Dedifferentiated amniotic fluid mesenchymal stem cell (primary cell): Measurements from ENCODE around the gene SMTNL1.

Source experiments
- DNase-seq: peaks from one replicate; pipeline ENCODE4 v3.0.0-alpha.2; 2016; ENCODE audit errors: extremely low spot score

SMTNL1 gene, protein sequence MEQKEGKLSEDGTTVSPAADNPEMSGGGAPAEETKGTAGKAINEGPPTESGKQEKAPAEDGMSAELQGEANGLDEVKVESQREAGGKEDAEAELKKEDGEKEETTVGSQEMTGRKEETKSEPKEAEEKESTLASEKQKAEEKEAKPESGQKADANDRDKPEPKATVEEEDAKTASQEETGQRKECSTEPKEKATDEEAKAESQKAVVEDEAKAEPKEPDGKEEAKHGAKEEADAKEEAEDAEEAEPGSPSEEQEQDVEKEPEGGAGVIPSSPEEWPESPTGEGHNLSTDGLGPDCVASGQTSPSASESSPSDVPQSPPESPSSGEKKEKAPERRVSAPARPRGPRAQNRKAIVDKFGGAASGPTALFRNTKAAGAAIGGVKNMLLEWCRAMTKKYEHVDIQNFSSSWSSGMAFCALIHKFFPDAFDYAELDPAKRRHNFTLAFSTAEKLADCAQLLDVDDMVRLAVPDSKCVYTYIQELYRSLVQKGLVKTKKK

DNA sequence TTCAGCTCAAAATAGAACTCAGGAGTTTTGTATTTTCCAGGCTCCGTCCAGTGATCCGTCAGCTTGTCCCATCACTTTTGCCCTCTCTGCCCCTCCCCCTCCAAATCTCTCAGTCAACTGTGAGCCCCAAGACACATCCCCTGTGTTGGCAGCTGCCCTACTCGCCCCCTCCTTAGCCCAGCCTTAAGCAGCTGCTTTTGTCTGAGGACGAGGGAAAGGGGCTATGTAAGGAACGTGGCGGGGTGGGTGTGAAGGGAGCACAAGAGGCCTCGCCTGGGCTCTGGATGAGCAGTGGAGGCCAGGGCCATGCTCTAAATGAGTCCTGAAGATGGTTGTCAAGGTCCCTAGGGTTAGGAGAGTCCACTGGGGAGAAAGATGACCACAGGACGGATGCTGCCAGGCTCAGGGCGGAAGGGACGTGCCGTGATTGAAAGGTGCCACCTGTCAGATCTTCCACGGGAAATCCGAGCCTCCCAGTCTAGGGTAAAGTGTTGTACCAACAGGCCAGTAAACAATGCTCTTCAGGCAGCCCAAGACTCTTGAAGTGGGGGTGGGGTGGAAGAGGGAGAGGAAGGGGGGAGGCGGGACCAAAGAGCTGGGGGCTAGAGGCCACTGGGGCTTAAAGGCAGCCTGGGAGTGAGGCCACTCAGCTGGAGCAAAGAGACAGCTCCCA is at the start of gene SMTNL1:
SMTNL1 (plus strand) TSS at position 649 of the 673 bp plus-strand sequence. CDS start 5,048 bp downstream, outside the sequence.
- no peak for DNase-seq

DNA sequence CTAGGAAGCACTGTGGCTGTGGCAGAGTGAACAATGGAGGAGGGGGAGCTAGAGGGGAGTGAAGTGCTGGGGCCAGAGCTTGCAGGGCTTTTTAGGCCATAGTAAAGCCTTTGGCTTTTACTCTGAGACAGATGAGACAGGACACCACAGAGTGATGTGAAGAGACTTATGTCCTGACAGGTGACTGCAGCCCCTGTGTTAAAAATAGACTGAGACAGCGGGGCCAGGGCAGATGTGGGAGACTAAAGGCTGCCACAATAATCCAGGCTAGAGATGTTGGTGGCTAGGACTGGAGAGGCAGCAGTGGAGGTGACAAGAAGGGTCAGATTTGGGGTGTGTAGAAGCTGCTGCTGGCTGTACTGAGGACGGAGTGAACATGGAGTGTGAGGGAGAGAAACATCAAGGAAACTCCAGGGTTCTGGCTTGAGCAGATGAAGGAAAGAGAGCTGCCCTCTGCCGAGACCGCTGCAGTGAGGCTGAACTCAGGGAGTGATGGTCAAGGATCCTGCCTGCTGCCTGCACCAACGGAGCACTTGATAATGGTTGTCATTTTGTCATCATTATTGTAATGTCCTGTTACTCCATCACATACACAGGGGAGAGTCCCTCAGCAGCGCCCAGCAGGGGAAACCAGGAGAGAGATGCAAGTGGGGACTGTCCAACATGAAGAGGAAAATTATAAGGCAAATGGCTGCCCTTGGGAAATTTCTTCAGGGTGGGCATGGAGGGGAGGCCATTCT is 49.3 kb upstream of the SMTNL1 start:
- no peak for DNase-seq

DNA sequence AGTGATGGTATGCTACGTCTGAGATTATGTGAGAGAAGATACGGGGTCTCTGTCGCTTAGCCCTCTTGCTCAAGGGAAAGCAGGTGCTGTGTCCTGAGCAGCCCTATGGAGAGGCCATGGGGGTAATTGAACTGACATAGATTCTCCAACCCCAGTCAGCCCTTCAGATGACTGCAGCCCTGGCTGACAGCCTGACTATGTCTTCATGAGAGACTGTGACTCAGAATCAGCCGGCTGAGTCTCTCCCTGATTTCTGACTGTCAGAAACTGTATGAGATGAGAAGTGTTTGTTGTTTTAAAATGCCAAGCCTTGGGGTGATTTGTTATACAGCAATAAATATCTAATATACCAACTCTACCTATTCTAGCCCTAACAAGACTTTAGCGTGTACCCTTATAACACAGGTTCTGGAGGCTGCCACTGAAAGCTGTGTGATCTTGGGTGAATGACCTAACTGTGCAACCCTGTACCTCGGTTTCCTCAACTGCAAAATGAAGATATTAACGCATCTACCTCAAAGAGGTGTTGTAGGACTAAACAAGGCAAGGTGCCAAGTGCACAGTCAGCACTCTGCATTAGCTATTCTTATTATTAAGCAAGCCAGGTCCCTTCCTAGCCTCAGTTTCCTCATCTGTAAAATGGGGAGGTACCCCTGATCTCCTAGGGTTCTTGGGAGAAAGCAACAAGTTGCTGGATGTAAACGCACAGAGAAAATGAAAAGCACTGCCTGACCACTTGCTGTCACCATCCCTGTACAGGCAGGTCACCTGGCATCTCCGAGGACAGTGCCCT is 46.7 kb upstream of the SMTNL1 start:
- no peak for DNase-seq

DNA sequence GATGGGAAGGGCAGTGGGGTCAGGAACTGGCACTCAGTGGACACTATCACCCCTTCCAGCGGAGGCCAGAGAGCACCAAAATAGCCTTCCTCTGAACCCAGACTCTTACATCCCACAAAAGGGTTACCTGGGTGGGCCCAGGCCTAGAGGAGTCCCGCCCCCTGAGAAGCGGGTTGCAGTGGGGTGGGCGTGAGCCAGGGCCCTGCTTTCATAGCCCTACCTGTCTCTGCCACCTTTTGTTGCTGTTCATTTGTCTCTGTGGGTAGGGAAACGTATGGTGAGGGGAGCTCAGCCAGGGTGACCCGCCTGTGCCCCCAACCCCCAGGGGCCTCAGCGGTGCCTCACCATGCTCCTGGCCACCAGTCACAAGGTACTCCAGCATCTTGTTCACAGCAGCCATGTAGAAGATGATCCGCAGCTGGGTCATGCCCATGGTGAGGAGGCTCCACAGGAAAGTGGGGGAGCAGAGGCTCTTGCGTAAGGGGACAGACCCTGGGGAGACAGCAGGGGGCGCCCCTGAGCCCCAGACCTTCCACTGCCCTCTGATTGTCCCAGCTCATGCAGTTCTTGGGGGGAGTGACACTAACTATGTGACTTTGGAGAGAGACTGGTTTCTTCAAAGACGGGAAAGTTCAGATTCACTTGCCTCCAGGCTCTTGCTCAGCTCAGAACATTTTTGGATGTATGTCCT is 45.9 kb upstream of the SMTNL1 start:
- no peak for DNase-seq

DNA sequence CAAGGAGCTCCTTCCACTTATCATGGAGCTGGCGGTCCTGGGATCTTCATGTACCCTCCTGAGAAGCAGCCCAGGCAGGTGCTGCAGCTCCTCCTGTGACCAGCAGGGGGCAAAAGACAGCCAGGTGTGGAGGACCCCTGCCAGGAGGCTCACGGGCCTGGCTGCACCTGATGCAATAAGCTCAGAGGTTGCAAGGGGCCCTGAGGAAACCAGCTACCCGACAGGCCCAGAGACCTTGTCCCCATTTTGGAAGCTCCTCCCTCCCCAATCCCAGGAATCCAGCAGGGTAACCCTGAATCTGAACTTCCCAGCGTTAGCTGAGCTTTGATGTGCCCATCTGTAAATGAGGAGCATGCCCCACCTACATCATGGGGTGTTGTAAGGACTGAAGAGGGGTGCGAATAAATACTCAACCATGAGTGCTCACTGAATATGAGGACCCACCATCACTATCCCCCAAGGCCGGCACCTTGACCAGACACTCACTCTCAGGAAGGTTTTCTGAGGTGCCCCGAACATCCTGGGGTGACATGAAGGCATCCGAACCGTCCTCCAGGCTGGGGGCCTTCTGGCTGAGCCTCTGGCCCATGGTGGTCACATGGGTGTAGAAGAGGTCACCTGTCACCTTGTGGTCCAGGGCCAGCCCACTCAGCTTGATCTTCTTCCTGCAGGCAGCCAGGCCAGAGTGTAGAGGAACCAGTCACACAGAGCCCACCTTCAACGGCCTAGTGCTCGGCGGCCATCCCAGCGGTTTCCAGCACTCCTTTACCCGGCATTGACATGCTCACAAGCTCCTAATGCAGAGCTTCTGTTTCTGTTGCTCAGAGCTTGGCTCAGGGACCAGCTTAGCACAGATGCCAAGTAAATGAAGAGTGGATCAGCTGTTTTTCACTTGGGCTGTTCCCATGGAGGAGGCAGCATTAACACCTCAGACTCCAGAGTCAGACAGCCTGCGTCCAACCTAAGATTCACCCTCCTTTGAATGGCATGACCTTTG is 43.6 kb upstream of the SMTNL1 start:
- DNase-seq: no peak

DNA sequence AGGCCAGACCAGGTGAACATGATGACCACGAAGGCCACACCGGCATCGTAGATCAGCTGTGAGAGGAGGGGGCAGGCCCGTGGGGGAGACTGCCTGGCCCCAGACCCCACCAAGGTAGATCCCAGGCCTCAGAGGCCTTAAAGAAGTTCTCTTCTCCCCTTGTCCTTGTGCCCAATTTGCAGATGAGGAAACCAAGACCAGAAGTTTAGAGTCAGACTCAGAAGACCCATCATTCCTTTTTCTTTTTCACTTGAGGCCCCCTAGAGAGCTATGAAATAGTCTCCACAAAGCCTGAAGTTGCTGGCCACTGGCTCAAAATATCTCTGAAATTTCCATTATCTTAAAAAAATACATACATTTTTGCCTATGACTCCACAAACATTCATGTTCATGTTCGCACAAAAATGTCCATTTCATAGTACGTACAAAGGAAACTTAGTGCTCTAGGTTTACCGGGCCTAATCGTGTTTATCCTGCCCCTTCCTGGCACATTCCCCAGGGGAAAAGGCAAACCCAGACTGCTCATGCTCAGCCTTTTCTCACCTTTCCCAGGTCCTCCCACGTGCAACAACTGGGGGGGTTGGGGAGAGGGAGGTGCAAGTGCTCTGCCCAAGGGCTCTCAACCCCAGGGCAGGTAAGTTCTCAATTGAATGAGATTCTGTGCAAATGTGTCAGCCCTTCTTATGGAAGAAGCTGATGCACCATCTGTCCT is 41.1 kb upstream of the SMTNL1 start:
- no peak for DNase-seq

DNA sequence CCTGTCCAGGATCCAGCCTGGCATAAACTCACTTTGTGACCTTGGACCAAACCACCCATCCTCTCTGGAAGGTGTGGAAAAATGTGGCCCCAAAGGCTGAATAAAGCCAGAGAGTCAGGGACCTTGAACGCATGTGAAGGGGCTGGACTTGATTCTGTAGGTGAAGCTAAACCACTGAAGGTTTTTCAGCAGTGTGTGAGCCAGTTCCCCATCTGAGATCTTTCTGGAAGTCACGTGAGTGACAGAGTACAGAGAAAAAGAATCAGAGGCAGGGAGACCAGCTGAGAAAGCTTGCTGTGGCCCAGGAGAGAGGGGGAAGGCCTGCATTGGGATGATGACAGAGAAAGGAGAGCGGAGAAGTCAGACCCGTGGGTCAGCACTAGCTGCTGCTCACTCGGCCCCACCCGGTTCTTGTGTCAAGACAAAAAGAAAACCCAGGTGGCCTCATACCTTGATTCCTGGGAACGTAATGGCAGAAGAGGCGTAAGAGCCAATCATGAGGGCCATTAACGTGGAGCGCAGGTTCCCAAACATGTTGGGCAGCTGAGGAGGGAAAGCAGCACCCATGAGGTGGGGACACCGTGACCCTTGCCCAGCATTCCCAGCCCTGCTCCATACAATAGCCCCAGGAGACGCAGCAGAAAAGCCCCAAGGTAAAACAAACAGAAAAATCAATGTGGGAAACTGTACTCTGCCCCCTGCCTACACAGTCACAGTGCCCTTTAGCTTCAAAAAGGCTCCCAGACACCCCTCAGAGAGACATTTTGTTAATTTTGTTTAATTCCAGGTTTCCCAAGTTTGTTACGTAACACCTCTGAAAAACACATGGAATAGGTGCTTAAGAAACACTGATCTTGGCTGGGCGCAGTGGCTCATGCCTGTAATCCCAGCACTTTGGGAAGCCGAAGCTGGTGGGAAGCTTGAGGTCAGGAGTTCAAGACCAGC is 39.8 kb upstream of the SMTNL1 start:
- DNase-seq: no peak

DNA sequence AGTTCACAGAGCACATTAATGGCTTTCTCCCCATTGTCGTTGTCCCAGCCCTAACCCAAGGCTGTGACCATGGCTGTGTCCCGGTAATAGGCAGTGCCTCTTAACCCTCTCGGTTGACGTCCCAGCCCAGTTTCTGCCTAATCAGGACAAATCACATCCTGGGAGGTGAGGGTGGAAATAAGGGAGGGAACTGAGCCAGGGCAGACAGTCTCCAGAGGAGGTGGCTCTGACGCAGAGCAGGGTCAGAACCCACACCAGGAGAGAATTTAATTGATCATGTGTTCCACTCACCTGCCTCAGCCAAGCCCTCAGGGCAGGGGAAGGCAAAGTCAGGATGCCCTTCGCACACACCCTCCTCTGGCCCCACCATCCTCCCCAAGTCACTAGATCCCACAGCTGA is 38.9 kb upstream of the SMTNL1 start:
- no peak for DNase-seq

DNA sequence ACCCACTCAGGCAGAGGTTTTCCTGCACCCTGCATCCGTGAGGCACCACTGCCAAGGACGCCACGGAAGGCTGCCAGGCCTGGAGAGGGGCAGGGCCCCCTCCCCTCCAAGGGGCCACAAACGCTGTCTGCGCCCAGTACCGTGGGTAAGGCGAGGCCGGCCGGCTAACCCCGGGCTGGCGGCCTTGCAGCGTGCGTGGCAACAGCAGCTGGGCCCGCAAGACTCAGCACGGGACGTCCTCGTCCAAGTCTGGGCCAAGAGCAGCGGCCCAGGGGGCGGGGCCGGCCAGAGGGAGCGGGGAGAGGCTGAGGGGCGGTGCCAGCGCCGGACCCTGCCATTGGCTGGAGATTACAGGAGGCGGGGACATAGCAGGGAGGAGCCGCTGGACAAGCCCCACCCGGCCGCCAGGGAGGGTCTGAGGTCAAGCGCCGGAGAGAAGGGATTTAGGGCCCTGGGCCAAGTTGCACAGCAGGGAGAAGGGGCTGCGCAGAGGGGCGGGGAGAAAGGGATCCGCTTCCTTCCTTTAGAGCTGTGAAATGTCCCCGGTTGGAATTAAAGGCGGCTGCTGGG is 37.9 kb upstream of the SMTNL1 start:
- peak; percentile 76 for DNase-seq

DNA sequence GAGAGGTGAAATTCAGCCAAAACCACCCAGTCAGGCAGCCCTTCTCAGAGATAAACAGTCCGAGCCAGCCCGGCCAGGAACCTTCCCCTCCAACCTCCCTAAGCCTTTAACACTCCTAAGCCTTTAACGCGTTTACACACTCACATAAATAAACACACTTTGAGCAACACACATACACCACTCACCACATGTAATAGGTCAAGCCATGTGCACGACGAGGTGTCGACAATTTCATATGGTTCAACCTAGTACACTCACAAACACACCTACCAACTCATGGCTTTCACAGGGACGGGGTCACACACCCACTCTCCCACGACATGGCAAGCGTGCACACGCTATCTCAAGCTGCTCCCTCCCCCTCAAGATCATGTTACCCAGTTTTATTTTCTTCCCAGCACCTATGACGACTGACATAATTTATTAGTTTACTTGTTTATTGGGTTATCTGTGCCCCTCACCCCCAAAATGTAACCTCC is 37.4 kb upstream of the SMTNL1 start:
- DNase-seq: no peak

DNA sequence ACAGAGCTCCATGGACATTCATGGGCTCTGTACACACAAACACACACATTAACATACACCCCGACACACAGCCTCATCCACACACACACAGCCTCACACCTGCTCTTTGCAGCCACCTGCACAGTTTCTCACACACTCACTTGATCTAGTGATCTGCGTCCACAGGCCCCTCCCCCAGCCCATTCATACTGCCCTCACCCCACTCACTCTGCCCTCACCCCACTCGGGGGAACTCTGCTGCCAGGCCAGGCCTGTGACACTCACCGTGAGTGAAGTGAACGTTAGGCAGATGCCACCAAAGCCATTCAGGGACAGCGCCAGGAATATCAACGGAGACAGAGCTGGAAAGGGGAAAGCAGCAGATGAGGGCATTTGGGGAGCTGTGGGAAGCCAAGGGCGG is 36.9 kb upstream of the SMTNL1 start:
- no peak for DNase-seq

DNA sequence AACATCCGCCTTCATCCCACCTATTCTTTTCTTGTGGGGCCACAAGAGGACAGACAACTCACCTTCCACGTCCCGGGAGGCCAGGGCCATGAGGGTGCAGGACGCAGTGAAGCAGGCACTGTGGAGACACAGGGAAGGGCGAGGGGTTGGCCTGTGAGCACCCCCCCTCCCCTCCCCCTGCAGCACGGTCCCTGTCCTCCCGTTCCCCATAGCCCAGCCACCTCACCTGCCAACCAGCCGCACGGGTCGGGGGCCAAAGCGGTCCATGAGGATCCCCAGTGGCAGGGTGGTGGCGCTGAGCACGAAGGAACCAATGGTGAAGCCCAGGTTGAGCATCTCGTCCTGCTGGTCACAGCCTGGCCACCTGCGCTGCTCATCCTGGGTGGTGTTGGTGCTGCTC is 36.5 kb upstream of the SMTNL1 start:
- DNase-seq: no peak

DNA sequence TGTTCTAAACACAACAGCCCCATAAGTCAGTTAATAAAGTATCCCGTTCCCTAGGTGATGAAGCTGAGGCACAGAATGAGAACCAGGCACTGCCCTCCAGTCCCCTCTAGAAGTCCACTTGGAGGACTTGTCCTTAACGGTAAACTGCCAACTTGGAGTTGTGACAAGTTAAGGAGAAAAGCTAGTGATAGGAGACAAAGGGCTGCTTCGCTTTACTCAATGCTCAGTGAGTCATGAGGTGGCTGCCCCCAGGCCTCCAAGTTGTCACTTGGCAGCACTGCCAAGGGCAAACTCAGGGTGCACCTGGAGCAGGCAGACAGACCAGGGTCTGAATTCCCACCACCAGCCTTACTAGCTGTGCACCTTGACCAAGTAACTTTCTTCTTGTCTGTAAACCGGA is 35.4 kb upstream of the SMTNL1 start:
- DNase-seq: no peak

DNA sequence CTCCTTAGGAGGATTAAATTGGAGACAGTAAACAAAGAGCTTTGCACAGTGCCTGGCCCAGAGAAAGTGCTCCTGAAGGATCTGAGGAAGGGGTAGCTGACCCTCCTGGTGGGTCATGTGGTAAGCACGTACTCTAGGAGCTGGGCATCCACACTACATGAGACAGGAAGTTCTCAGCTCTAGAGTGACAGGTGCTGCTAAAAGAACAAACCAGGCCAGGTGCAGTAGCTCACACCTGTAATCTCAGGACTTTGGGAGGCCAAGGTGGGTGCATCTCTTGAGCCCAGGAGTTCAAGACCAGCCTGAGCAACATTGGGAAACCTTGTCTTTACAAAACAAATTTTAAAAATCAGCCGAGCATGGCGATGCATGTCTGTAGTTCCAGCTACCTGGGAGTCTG is 35.0 kb upstream of the SMTNL1 start:
- DNase-seq: no peak

DNA sequence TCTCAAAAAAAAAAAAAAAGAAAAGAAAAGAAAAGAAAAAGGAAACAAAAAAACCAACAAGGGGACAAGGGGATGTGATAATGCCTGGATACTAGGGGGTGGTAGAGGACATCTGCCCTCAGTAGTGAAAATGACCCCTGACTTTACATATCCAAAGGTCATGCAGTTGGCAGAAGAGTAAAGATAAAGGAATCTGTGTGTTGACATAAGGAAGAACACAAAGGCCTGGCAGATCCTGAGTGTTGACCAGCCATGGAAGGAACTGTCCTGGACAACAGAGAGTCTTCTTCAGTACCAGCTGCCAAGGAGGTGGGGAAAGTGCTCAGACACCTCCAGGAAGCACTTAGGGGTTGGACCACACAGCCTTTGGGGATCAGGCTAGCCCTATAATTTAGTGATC is 34.5 kb upstream of the SMTNL1 start:
- DNase-seq: no peak

DNA sequence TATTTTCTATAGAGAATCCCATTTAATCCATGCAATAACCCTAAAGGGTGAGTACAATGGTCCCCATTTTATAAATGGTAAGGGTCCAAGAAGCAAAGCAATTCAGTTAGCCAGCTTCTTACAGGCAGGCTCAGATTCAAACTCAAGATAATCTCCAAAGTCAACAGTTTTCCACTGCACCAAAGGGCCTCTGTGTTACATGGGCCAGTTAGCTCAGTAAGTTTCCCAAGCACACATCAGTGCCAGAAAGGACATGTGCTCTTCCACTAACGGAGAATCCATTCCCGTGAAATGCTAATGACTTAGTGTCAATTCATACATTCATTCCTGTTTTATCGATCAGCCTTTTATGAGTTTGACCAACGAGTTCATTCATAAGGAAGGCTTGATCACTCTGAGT is 32.9 kb upstream of the SMTNL1 start:
- no peak for DNase-seq

DNA sequence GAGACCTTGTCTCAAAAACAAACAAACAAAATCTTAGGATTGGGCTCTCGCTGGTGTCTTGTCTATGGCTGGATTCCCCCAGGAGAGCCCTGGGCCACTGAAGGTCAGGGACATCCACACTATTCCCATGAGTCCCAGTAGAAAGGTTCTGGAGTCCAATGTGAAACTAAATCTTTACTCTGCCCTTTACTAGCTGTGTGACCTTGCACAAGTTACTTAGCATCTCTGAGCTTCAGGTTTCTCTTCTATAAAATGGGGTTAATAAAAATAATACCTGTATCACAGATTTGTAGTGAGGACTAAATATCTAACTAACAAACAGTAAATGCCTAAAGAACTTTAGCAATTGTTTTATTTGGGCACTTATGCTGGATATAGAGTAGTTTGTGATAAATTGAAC is 30.9 kb upstream of the SMTNL1 start:
- no peak for DNase-seq
